Pancreas (tissue), 10 donors: ENCODE measurements around the gene TEKTIP1. TPM values are rescaled to one million over a fixed set of nuclear protein-coding genes. Genes with fewer than 3 reads are reported as not detected.

Source experiments
- ATAC-seq, 4 donors: fragments of 200-7000 bp; cut with Tn5 transposase; one replicate each; pipeline versions ENCODE4 v1.8.0 to v1.9.1; 2020; ENCODE audit warnings: mild to moderate bottlenecking in 4 of 4, moderate library complexity in 4 of 4
- DNase-seq, 6 donors: peaks; one replicate each; pipeline ENCODE4 v3.0.0-alpha.2; 2020
- FAIRE-seq: peaks from 2 replicates; lab custom pipeline; 2012; peaks lifted over from hg19 to GRCh38; lab: Jason Lieb, UNC
- H3K27ac ChIP-seq, 4 donors: fragments of 200-600 bp; sonication (generic); 1 replicate in 3 of 4; 2 replicates in 1 of 4; pipeline versions ENCODE4 v1.5.0 to v1.8.0; 2020
- H3K27me3 ChIP-seq, 4 donors: fragments of 200-600 bp; one replicate each; pipeline ENCODE4 v1.8.0; 2021
- H3K36me3 ChIP-seq, 3 donors: fragments of 200-600 bp; sonication (generic) in 1 of 3; one replicate each; pipeline versions ENCODE4 v1.5.0 to v1.8.0; 2020 to 2021
- H3K4me1 ChIP-seq, 3 donors: fragments of 200-600 bp; one replicate each; pipeline ENCODE4 v1.8.0; 2021
- H3K4me3 ChIP-seq, 4 donors: fragments of 200-600 bp; sonication (generic) in 2 of 4; one replicate each; pipeline versions ENCODE4 v1.5.0 to v1.8.0; 2020 to 2021
- H3K9me3 ChIP-seq, 4 donors: fragments of 200-600 bp; one replicate each; pipeline ENCODE4 v1.8.0; 2021
- WGBS, 2 donors: extraction: QIAGEN DNeasy Blood & Tissue Kit; methylation state at CpG; one replicate each; pipeline ENCODE4 v1.1.7; 2013; 5-methylcytosine and 5-hydroxymethylcytosine counted together
- intact Hi-C, 3 donors: fragments of 100-400 bp; cut with DNase I; formaldehyde crosslinking; loops; one replicate each; pipeline versions ENCODE4 v1.11.1 to v1.14.2; 2022
- polyA plus RNA-seq, 2 donors: library from polyadenylated mRNA; stranded (reverse); fragments of 200-250 nt; gene quantifications; one replicate each; pipeline ENCODE4 v1.2.3, GENCODE V29; 2013
- total RNA-seq, 6 donors: library from RNA; stranded (reverse); fragmentation: NEBNext Ultra II Directional in 4 of 6; extraction: Animal tissue kit (Norgen Biotek cat#: 25700) in 4 of 6; gene quantifications; one replicate each; pipeline versions ENCODE4 v1.2.1 to v1.2.4, GENCODE V29; 2021 to 2023
- TF ChIP-seq, protein P1 (sequence below), 4 donors: fragments of 200-600 bp; sonication (generic) in 3 of 4; IDR thresholded peaks; one replicate each; pipeline versions ENCODE4 v1.5.0 to v1.8.0; 2021; ENCODE audit warnings: antibody characterized with exemption in 4 of 4
- donor health status: healthy with polysubstance abuse.
- donor health status: DM: no; HTN: no; CAD: no; lungs with moderate emphysema.
- donor health status: DM: no; HTN: no; CAD: no.
- donor health status: control.
- donor health status: control.
- donor health status: Bipolar disorder and iron deficiency.
- donor health status: DM: yes; HTN: yes; CAD: no.
- donor health status: DM: no; HTN: no; CAD: no.
- donor health status: DM: no; HTN: no; CAD: no.
- donor health status: DM: yes; HTN: yes; CAD: no.

TEKTIP1 gene
- total and polyA plus RNA-seq, 8 donors = 0.73 to 5.6 (median 2.3) TPM

DNA sequence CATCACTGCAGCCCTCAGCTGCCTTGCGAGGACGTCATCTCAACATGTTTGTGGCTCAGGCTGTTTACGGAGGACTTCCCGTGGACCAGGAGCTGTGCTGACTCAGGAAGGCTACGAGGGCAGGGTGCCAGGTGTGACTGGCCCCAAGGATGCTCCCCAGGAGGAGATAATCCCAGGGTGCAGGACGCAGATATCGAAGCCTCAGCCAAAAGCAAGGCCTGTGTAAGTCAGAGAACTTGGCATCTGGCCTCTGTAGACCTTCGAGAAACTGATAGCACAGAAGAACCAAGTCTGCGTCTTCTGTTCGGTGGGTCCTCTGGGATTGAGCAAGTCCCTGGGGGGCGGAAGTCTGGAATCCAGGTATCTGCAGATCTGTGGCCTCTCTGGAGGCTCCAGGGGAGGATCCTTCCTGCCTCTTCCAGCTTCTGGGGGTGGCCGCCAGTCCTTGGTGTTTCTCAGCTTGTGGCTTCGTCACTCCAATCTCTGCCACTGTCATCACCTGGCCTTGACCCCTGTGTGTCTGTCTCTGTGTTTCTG is 35.9 kb upstream of the TEKTIP1 start:
- intact Hi-C loops = no loop called here
- FAIRE-seq (no peak), ATAC-seq (no peak), DNase-seq (peak in 1 of 6 donors; percentile 51)
- peaks cover 0 to 14% (median 3%) of the 10 kb centered on the region in 3 donors for H3K4me1 ChIP-seq
- H3K27me3 ChIP-seq = no peaks in the 10 kb centered on the region
- no peak overlapping the region for H3K27ac ChIP-seq
- no peaks in the 10 kb centered on the region for H3K9me3 ChIP-seq
- no peaks in the 10 kb centered on the region for H3K36me3 ChIP-seq
- TF ChIP-seq, protein P1, sequence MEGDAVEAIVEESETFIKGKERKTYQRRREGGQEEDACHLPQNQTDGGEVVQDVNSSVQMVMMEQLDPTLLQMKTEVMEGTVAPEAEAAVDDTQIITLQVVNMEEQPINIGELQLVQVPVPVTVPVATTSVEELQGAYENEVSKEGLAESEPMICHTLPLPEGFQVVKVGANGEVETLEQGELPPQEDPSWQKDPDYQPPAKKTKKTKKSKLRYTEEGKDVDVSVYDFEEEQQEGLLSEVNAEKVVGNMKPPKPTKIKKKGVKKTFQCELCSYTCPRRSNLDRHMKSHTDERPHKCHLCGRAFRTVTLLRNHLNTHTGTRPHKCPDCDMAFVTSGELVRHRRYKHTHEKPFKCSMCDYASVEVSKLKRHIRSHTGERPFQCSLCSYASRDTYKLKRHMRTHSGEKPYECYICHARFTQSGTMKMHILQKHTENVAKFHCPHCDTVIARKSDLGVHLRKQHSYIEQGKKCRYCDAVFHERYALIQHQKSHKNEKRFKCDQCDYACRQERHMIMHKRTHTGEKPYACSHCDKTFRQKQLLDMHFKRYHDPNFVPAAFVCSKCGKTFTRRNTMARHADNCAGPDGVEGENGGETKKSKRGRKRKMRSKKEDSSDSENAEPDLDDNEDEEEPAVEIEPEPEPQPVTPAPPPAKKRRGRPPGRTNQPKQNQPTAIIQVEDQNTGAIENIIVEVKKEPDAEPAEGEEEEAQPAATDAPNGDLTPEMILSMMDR (IDR thresholded peaks at IDR 0.05) = no peak
- 70 to 79% methylated on average over 13 of the region's 13 CpGs for WGBS, 2 donors
- H3K4me3 ChIP-seq = no peak overlapping the region

DNA sequence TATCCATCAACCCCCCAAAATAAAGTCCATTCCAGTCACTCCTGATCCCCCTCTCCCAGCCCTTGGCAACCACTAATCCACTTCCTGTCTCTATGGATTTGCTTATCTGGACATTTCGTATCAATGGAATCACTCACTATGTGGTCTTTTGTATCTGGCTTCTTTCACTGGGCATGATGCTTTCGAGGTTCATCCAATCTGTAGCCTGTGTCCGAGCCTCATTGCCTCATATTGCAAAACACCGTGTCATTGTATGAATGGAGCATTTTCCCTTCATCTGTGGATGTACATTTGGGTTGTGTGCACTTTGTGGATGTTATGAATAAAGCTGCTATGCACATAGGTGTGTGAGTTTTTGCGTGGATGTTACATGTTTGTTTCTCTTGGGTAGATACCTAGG is 34.2 kb upstream of the TEKTIP1 start:
- H3K4me3 ChIP-seq = no peak overlapping the region
- intact Hi-C loops = no loop called here
- H3K9me3 ChIP-seq = no peaks in the 10 kb centered on the region
- TF ChIP-seq, protein P1 (IDR thresholded peaks at IDR 0.05) = no peak
- FAIRE-seq = no peak
- 77 to 82% methylated on average over 5 of the region's 5 CpGs for WGBS, 2 donors
- no peak for ATAC-seq
- H3K4me1 ChIP-seq = peaks cover 0 to 7% (median 0%) of the 10 kb centered on the region in 3 donors
- DNase-seq = no peak
- H3K27ac ChIP-seq = peak overlapping the region in 1 of 4 donors; percentile 92
- no peaks in the 10 kb centered on the region for H3K27me3 ChIP-seq
- no peaks in the 10 kb centered on the region for H3K36me3 ChIP-seq

DNA sequence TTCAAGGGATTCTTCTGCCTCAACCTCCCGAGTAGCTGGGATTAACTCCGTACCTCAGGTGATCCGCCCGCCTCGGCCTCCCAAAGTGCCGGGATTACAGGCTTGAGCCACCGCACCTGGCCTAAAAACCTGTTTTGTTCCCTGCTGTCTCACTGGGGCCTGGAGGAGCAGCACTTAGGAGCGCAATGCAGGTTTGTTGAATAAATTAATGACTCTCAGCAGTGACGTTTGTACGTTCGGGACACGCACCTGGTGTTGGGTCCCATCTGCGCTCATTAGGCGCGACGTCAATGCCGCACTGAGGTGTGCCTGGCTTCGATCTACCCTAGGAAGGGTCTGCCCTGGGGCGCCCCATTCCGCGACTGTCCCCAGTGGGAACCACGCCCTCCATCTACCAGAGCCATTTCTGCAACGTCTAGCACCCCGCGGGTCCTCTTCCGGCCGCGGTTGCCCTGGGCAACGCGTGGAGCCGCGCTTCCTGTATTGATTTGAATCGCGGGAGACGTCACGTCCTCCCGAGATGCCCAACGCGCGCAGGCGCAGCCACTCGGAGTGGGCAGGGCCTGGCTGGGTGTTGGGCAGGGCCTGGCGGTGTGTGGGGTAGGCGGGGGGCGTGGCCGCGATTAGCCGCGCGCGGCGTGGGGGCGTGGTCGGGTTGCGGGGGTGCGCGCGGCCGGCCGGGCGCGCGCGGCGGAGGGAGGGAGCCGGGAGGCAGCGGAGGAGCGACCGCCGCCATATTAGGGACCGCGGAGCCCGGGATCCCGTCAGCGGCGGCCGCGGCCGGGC is 33.2 kb upstream of the TEKTIP1 start, which contains the start of gene FZR1:
TSS of gene FZR1 (plus strand) at position 714 of the 786 bp plus-strand sequence. CDS start 16,679 bp downstream, outside the sequence.
- FAIRE-seq = no peak
- Histone ChIP-seq H3K4me3 (peak within 1 kb of the TSS; percentile 84 to 98 (median 92)), H3K27me3 (no peaks in the 10 kb centered on the region), H3K9me3 (no peaks in the 10 kb centered on the region), H3K4me1 (peaks cover 0 to 7% (median 0%) of the 10 kb centered on the region in 3 donors), H3K27ac (peak within 1 kb of the TSS; percentile 66 to 92 (median 82)), H3K36me3 (no peaks in the 10 kb centered on the region)
- TF ChIP-seq, protein P1 (IDR thresholded peaks at IDR 0.05) = no peak
- DNase-seq = peak; percentile 98 to 100 (median 100)
- intact Hi-C loops = no loop called here
- WGBS, 2 donors = 0 to 1% methylated on average over 48 to 79 of the region's 79 CpGs
- peak; percentile 92 to 95 (median 93) for ATAC-seq

DNA sequence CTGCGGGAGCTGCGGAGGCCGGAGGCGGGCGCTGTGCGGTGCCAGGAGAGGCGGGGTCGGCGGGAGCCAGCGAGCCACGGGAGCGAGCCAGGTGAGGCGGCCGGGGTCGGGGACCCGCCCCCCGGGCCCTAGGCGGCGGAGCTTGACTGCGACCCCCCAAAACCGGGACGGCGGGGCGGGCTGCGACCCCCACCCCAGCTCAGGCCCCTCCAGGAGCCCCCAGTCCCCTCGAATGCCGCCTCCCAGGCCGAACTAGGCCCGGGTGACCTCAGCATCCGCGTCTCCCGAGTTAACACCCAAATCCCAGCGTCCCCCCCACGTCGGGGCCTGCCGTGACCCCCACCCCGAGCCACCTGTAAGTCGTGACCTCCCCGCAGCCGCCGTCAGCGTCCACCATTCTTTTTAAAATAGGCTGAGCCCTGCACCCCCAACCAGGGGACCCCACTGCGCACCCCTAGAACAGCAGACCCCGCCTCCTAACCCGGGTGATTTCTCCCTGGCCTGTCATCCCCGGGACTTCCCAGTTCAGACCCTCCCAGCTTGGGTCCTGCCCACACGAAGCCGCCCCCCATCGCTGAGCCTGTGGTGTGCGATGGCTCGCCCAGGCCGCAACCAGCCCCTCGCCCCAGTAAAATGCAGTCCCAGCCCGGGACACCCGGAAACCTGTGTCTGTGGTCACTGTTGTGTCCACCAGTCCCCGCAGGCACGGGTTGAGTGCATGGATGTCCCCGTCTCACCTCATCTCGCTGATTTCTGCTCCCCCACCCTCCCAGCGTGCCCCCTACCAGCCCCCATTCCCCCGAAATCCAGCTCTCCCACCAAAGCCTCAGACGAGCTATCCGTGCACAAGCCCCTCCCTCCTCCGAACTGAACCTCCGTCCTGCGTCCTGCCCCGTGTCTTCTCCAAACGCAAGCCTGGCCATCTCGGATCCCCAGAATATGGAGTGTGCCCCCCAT is 32.3 kb upstream of the TEKTIP1 start:
- Histone ChIP-seq H3K36me3 (no peaks in the 10 kb centered on the region), H3K27me3 (no peaks in the 10 kb centered on the region), H3K4me1 (peaks cover 0 to 7% (median 0%) of the 10 kb centered on the region in 3 donors), H3K27ac (peak overlapping the region; percentile 51 to 75 (median 69)), H3K4me3 (peak overlapping the region; percentile 84 to 98 (median 92)), H3K9me3 (no peaks in the 10 kb centered on the region)
- FAIRE-seq = no peak
- TF ChIP-seq, protein P1 (IDR thresholded peaks at IDR 0.05) = no peak
- peak in 3 of 4 donors; percentile 1 to 3 (median 2) for ATAC-seq
- DNase-seq = peak in 4 of 6 donors; percentile 46 to 89 (median 58)
- 1% methylated on average over 56 to 69 of the region's 69 CpGs for WGBS, 2 donors
- intact Hi-C loops = no loop called here
